K562 (cell line): ENCODE results near the gene GNAI2. TPM values are rescaled to one million over a fixed set of nuclear protein-coding genes. Genes with fewer than 3 reads are reported as not detected.
A peak's percentile ranks its signal among the peaks of the same experiment; 100 is the strongest.

Experiments used
- BRF1 ChIP-seq: IDR thresholded peaks from 3 replicates; pipeline ENCODE4 v1.6.1; 2011; ENCODE audit warnings: borderline replicate concordance, mild to moderate bottlenecking; ENCODE audit not compliant: insufficient read length; ENCODE audit errors: extremely low read depth
- CXXC5 ChIP-seq: fragments of 250-450 bp; sonication (Bioruptor Pico); IDR thresholded peaks from 2 replicates; pipeline ENCODE4 v1.8.0; 2022; ENCODE audit warnings: inconsistent platforms, mild to moderate bottlenecking, moderate library complexity
- HDAC2 ChIP-seq: fragments of 450-650 bp; IDR thresholded peaks from 2 replicates; pipeline ENCODE4 v1.6.1; 2016; ENCODE audit warnings: mild to moderate bottlenecking
- HOXB6 ChIP-seq: fragments of 250-450 bp; sonication (Bioruptor Pico); IDR thresholded peaks from 2 replicates; pipeline ENCODE4 v1.5.1; 2022; ENCODE audit warnings: mild to moderate bottlenecking, borderline replicate concordance
- KAT7 ChIP-seq: sonication (generic); formaldehyde crosslinking; IDR thresholded peaks from 2 replicates; pipeline ENCODE4 v1.8.0; 2022; ENCODE audit warnings: missing genetic modification reagents, mild to moderate bottlenecking, borderline replicate concordance
- KHSRP ChIP-seq: fragments of 450-650 bp; IDR thresholded peaks from 2 replicates; pipeline ENCODE4 v1.6.1; 2017
- PTBP1 ChIP-seq: fragments of 200-400 bp; formaldehyde crosslinking; IDR thresholded peaks from 2 replicates; pipeline ENCODE4 v1.6.1; 2017; ENCODE audit warnings: low read depth, low read length
- PTRF ChIP-seq: fragments of 450-650 bp; IDR thresholded peaks from 2 replicates; pipeline ENCODE4 v1.6.1; 2016; ENCODE audit warnings: mild to moderate bottlenecking, missing genetic modification characterization, missing compliant biosample characterization
- RFX5 ChIP-seq: IDR thresholded peaks from 2 replicates; pipeline ENCODE4 v1.6.1; 2011; ENCODE audit warnings: low read depth, mild to moderate bottlenecking, improper control_type of control experiment, low read length
- SP1 ChIP-seq: sonication (generic); formaldehyde crosslinking; IDR thresholded peaks from 2 replicates; pipeline ENCODE4 v1.8.1; 2022; ENCODE audit warnings: mild to moderate bottlenecking, missing genetic modification reagents
- TARDBP ChIP-seq: fragments of 450-650 bp; IDR thresholded peaks from 2 replicates; pipeline ENCODE4 v1.6.1; 2016
- THRAP3 ChIP-seq: fragments of 450-650 bp; IDR thresholded peaks from 2 replicates; pipeline ENCODE4 v1.6.1; 2016; ENCODE audit warnings: mild to moderate bottlenecking, inconsistent platforms, borderline replicate concordance
- XRCC3 ChIP-seq: fragments of 450-650 bp; IDR thresholded peaks from 2 replicates; pipeline ENCODE4 v1.6.1; 2017; ENCODE audit warnings: mild to moderate bottlenecking, moderate library complexity
- ZC3H11A ChIP-seq: IDR thresholded peaks from 2 replicates; pipeline ENCODE4 v1.6.1; 2012; ENCODE audit warnings: low read depth, low read length, improper control_type of control experiment
- ZFP30 ChIP-seq: fragments of 250-450 bp; sonication (Bioruptor Pico); IDR thresholded peaks from 2 replicates; pipeline ENCODE4 v1.8.0; 2022; ENCODE audit warnings: moderate library complexity, mild to moderate bottlenecking, inconsistent platforms, borderline replicate concordance
- ZNF444 ChIP-seq: fragments of 250-450 bp; sonication (Bioruptor Pico); IDR thresholded peaks from 2 replicates; pipeline ENCODE4 v1.4.0; 2020; ENCODE audit warnings: mild to moderate bottlenecking, moderate library complexity
- polyA plus RNA-seq, 8 experiments: library from polyadenylated mRNA; depleted of rRNA in 4 of 8; stranded (reverse) in 5 of 8; unstranded in 3 of 8; fragments of >200 nt; fragmentation: Nextera tagmentation in 2 of 8; fragmentation: Illumina TruSeq in 1 of 8; extraction: Ambion mirVana in 2 of 8; extraction: Trizol in 1 of 8; gene quantifications; 2 replicates each; pipeline versions ENCODE4 v1.2.1 to v1.2.3, GENCODE V29; 2011 to 2014; ENCODE audit warnings: inconsistent platforms in 1 of 8, missing spikeins in 1 of 8
- total RNA-seq, 7 experiments: library from RNA; depleted of rRNA in 6 of 7; stranded (reverse); fragments of >200 nt in 6 of 7; fragmentation: Illumina TruSeq in 2 of 7; extraction: Trizol in 2 of 7; gene quantifications; 2 replicates each; pipeline versions ENCODE4 v1.2.1 to v1.2.3, GENCODE V29; 2011 to 2021; ENCODE audit warnings: low replicate concordance in 1 of 7
- TF ChIP-seq, protein P1 (sequence below): fragments of 200-800 bp; sonication (Bioruptor generic); IDR thresholded peaks from 2 replicates; pipeline ENCODE4 v1.6.1; 2016; ENCODE audit warnings: missing genetic modification characterization, missing compliant biosample characterization
- TF ChIP-seq, protein P2 (sequence below), 2 experiments: fragments of 200-800 bp in 1 of 2; sonication (Bioruptor generic) in 1 of 2; sonication (generic) in 1 of 2; formaldehyde crosslinking in 1 of 2; IDR thresholded peaks in 1 of 2; conservative IDR thresholded peaks in 1 of 2; 2 replicates each; pipeline versions ENCODE4 v1.5.0 to v1.6.1; 2016 to 2020; ENCODE audit warnings: missing compliant biosample characterization in 1 of 2, missing genetic modification characterization in 1 of 2, missing genetic modification reagents in 1 of 2
- TF ChIP-seq, protein P3 (sequence below), 2 experiments: IDR thresholded peaks; 2 replicates each; pipeline ENCODE4 v1.6.1; 2012; ENCODE audit warnings: improper control_type of control experiment in 2 of 2, low read depth in 2 of 2, low read length in 2 of 2, borderline replicate concordance in 1 of 2
- TF ChIP-seq, protein P4 (sequence below): fragments of 250-450 bp; sonication (Bioruptor Pico); IDR thresholded peaks from 2 replicates; pipeline ENCODE4 v1.8.0; 2021; ENCODE audit warnings: moderate library complexity, mild to moderate bottlenecking, inconsistent platforms

The GNAI2 gene
- total and polyA plus RNA-seq, 9 of the 15 experiments (the other 6 are each of a cell fraction or from before 2014, with no cell fraction given) = 1.1 to 72.2 (median 42.7) TPM

DNA sequence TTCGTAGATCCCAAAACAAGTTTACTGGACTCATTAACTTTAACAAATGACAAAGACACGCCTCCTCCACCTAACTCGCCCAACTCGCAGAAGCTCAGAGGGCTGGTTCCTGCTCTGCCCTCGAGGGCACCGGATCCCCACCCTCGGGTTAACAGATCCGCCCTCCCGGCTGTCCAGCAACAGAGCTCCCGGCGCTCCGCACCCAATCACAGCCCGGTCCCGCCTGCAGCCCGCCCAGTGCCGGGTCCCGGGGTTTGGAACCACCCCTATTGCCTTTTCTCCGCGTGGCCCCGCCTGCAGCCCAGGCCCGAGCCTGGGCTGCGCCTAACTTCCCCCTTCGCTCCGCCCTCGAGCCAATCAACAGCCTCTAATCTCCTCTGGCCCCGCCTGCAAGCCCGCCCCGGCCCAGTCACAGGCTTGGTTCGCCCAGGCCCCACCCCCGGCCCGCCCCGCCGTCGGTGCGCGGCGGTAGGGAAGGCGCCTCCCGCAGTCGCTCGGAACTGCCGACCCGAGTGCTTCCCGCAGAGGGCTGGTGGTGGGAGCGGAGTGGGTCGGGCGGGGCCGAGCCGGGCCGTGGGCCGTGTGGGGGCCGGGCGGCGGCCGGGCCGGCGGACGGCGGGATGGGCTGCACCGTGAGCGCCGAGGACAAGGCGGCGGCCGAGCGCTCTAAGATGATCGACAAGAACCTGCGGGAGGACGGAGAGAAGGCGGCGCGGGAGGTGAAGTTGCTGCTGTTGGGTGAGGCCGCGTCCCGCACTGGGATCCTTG lies at the start of gene GNAI2 (continued):
- TF ChIP-seq, protein P1, sequence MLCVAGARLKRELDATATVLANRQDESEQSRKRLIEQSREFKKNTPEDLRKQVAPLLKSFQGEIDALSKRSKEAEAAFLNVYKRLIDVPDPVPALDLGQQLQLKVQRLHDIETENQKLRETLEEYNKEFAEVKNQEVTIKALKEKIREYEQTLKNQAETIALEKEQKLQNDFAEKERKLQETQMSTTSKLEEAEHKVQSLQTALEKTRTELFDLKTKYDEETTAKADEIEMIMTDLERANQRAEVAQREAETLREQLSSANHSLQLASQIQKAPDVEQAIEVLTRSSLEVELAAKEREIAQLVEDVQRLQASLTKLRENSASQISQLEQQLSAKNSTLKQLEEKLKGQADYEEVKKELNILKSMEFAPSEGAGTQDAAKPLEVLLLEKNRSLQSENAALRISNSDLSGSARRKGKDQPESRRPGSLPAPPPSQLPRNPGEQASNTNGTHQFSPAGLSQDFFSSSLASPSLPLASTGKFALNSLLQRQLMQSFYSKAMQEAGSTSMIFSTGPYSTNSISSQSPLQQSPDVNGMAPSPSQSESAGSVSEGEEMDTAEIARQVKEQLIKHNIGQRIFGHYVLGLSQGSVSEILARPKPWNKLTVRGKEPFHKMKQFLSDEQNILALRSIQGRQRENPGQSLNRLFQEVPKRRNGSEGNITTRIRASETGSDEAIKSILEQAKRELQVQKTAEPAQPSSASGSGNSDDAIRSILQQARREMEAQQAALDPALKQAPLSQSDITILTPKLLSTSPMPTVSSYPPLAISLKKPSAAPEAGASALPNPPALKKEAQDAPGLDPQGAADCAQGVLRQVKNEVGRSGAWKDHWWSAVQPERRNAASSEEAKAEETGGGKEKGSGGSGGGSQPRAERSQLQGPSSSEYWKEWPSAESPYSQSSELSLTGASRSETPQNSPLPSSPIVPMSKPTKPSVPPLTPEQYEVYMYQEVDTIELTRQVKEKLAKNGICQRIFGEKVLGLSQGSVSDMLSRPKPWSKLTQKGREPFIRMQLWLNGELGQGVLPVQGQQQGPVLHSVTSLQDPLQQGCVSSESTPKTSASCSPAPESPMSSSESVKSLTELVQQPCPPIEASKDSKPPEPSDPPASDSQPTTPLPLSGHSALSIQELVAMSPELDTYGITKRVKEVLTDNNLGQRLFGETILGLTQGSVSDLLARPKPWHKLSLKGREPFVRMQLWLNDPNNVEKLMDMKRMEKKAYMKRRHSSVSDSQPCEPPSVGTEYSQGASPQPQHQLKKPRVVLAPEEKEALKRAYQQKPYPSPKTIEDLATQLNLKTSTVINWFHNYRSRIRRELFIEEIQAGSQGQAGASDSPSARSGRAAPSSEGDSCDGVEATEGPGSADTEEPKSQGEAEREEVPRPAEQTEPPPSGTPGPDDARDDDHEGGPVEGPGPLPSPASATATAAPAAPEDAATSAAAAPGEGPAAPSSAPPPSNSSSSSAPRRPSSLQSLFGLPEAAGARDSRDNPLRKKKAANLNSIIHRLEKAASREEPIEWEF (CRISPR knock-in tag) = no peak
- TF ChIP-seq KAT7 (CRISPR knock-in tag) (no peak), ZNF444 (CRISPR knock-in tag) (no peak), THRAP3 (no peak), RFX5 (no peak), XRCC3 (no peak), ZFP30 (no peak), PTBP1 (no peak), HDAC2 (no peak), TARDBP (no peak), CXXC5 (CRISPR knock-in tag) (peak; percentile 38), KHSRP (no peak), BRF1 (no peak), SP1 (peak; percentile 70; the same call in 1 of the 2 replicates), ZC3H11A (no peak), HOXB6 (CRISPR knock-in tag) (no peak), PTRF (tag) (no peak)
- TF ChIP-seq, protein P2, sequence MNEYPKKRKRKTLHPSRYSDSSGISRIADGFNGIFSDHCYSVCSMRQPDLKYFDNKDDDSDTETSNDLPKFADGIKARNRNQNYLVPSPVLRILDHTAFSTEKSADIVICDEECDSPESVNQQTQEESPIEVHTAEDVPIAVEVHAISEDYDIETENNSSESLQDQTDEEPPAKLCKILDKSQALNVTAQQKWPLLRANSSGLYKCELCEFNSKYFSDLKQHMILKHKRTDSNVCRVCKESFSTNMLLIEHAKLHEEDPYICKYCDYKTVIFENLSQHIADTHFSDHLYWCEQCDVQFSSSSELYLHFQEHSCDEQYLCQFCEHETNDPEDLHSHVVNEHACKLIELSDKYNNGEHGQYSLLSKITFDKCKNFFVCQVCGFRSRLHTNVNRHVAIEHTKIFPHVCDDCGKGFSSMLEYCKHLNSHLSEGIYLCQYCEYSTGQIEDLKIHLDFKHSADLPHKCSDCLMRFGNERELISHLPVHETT (CRISPR knock-in tag; conservative IDR thresholded peaks at IDR 0.05 in 1 of 2, IDR thresholded peaks at IDR 0.05 in 1 of 2) = no peak
- TF ChIP-seq, protein P3, sequence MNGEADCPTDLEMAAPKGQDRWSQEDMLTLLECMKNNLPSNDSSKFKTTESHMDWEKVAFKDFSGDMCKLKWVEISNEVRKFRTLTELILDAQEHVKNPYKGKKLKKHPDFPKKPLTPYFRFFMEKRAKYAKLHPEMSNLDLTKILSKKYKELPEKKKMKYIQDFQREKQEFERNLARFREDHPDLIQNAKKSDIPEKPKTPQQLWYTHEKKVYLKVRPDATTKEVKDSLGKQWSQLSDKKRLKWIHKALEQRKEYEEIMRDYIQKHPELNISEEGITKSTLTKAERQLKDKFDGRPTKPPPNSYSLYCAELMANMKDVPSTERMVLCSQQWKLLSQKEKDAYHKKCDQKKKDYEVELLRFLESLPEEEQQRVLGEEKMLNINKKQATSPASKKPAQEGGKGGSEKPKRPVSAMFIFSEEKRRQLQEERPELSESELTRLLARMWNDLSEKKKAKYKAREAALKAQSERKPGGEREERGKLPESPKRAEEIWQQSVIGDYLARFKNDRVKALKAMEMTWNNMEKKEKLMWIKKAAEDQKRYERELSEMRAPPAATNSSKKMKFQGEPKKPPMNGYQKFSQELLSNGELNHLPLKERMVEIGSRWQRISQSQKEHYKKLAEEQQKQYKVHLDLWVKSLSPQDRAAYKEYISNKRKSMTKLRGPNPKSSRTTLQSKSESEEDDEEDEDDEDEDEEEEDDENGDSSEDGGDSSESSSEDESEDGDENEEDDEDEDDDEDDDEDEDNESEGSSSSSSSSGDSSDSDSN (IDR thresholded peaks at IDR 0.05; ENCODE audit: borderline replicate concordance in 1 of 2, low read depth in 2 of 2, low read length in 2 of 2) = no peak
- TF ChIP-seq, protein P4, sequence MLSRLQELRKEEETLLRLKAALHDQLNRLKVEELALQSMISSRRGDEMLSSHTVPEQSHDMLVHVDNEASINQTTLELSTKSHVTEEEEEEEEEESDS (CRISPR knock-in tag) = no peak
